GM19043 (cell line): ENCODE measurements around the gene MED26.

Experiments
- ATAC-seq: cut with Tn5 transposase; IDR thresholded peaks from one replicate; pipeline ENCODE4 v1.9.1; 2021; ENCODE audit warnings: low read depth; ENCODE audit not compliant: unreplicated experiment

MED26 gene

DNA sequence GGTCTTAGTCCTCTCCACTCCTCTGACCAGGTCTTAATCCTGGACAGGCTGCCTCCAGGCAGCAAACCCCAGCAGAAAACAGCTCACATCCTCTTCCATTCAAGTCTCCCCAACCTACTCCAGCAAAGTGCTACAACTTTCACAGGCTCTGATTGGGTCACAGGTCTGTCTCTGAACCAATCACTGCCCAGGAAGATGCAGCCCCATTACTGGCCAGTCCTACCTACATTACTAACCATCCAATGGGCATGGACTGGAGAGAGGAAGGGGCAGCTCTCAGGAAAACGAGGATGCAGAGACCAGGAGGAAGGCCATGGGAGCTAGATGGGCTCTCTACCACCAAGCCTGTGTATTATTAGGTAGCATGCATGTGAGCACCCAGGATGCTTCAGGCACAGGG is 12.2 kb downstream of the MED26 start:
- no peak for ATAC-seq

DNA sequence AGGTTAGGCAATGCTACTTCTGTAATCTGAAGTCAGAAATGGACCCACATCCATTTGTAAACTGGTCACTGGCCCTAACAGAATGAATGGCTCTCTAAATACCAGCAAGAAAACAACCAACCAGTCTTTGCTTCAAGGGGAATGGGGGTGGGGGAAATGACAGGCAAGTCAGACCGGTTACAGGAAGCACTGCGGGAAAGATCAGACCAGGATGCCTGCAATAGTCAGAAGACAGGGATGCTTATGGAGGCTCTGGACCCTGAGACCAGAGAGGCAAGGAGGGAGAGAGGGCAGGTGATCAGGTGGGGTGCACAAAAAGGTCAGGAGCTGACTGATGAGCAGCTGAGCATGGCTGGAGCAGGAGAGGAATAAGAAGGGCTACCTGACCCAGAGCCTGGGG is 13.1 kb downstream of the MED26 start:
- no peak for ATAC-seq

DNA sequence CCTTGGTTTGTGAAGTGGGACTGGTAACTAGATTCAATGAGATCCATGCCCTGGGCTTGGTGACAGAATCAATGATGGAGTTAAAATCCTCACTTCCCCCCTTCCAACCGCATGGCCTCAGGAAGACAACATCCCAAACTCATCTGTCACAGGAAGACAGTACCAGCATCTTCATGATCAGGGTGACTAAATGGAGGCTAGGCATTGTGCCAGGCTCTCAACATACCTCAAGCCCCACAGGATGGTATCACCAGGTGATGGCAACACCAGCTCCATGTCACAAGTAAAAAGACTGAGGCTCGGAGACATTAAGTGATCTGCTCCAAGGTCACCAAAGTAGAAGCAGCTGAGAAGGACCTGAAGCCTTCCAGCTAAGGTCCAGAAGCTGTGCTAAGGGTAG is 14.2 kb downstream of the MED26 start:
- ATAC-seq: no peak

DNA sequence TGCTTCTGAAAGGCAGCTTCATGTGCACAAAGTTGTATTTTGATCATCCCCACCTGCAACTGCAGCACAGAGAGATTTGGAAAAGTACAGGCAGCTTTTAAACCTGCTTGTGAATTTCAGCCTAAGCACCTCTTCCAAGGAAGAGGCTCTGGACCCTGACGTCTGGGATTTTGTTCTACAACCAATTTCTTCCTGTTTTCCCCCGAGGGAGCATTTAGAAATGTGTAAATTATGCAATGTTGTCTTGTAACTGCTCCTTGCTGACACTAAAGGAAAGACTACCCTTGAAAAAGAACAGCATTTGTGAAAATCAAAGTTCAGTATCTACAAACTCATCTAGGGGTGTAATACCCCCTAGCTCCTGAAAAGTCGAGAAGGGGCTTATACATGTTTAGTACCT is 15.4 kb downstream of the MED26 start:
- no peak for ATAC-seq

DNA sequence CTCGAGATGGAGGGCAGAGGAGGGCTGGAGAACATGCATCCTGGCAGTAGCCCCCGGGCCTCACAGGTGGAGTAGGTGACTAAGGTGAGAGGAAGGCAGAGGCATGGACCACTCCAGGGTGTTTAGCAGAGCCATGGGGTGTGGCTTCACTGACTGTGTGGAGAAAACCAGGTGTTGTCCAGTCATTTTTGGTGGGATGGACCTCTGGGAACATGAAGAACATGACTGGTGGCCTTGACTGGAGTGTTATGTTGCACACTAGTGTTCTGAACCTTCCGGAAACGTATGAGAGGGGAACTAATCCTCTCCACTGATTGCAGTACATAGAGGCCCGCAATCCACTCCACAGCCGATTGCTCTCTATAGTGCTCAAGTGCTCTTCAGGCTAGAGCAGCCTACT is 16.9 kb downstream of the MED26 start:
- no peak for ATAC-seq

DNA sequence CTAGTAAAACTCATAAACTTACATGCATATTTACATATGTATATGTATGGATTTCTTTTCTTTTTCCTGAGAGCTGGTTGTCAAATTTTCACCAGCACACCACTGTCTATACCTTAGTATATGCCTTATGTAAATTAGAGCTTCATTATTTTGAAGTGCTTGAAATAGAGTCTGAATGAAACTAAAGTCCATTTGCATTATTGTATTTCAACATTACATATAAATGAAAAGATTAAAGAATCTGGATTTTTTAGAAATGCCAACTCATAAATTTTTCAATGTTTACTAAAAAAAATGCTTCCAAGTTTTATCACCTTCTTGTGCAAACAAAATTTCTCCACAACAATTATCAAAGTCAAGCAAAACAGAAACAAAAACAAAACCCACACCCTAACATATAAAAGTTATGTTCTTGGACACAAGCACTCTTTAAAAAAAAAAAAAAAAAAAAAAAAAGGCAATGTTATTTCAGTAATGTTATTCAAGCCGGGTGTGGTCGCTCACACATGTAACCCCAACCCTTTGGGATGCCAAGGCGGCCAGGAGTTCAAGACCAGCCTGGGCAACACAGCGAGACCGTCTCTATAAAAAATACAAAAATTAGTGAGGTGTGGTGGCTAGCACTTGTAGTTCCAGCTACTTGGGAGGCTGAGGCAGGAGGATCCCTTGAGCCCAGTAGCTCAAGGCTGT is 18.3 kb downstream of the MED26 start:
- no peak for ATAC-seq

DNA sequence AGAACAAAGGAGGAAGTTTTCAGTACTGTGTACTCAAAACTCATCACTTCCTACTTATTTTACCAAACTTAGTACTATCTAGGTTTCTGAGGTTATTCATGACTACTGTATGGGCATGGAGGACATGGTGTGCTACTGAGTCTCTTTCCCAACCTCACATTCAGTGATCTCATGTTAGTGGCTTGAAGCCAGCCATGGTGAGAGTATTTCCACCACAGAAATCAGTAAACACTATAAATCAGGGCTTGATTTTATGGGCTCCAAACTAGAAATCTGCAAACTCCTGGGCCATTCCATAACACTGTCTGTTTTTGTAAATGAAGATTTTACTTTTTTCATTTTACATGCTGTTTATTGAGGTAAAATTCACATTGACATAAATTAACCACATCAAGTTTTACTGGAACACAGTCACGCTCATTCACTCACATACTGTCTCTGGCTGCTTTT is 19.7 kb downstream of the MED26 start:
- no peak for ATAC-seq

DNA sequence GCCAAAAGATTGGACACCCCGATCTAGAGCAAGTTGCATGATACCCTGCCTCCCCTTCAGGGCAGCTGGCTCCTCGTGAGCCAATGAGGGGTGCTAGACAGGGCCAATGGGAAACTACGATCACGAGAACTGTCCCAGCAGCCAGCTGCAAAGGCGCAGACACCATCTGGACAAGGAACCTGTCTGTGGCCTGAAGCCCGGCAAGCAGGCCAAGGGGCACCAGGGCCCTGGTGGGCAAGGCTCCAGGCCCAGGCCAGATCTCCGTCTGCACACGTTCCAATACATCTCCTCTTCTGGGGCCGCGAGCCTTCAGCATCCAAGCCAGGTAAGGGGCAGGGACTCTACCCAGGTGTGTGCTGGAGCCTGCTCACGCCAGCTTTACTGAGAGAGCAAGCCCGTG is 20.2 kb downstream of the MED26 start:
- no peak for ATAC-seq

DNA sequence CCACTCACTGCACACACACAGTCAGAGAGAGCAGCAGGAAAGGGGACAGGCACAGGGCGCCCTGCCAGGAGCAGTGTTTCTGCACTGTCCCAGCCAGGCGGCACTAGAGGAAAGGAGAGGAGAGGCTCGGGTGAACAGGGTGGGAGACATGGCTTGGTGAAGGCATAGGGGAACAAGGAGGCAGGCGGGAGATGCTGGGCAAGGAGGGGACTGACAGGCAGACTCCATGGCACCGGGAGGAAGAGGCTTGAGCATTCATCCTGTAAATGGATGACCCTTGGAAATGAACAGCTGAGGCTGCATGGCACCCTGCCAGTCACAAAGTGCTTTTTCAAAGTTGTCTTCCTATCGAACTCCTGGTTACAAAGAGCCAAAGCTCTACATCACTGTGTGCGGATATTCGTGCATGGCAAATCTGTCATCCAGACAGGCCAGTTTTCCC is 22.4 kb downstream of the MED26 start:
- ATAC-seq: no peak

DNA sequence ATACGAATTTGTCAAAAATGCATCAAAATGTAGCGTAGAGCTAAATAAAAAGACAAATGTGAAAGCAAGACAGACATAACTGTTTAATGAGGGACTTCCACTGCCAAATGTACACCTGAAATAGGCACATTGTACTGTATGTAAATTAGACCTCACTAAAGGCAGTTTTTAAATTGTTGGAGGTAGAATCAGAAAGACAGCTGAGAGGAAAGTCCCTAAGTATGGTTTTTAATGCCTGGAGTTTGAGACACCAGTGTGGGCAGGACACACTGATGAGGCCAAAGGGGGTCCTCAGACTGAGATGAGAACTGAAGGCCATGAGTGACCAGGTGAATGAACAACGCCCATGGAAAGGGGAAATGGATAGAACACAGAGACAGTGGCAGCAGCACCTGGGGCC is 22.9 kb downstream of the MED26 start:
- ATAC-seq: no peak

DNA sequence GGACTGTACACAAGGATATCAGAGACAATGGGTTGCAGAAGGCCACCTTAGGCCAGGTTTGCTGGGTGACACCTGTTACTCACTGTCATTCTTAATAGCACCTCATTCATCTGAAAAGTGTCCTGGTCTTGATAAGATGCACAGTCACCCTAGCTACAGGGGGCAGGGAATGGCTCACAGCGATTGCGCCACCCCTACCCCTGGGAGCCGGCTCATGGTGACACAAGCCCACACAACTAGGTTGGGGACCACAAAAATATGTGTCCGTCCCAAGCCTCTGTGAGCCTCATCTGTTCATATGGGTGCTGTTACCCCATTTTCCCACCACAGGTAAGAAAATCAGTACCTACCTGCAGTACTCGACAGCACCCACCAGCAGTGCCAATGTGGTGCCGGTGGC is 23.4 kb downstream of the MED26 start:
- ATAC-seq: no peak

DNA sequence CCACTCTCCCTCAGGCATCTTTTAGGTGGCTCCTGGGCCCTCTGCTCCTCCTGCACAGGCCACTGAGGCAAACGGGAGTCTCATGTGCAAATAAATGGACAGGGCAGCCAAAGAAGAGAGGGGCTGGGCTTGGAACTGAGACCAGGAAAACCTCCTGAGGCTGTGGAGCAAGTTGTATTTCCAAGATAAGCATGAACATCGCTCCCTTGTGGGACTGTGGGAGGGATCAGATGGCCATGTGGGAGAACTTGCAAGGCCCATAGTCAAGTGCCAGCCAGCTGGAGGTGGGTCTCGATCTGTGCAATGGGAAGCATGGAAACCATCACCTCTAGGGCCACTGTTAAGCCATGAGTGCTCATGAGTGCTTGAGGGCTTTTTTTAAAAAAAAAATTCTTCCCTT is 24.9 kb downstream of the MED26 start:
- ATAC-seq: no peak

DNA sequence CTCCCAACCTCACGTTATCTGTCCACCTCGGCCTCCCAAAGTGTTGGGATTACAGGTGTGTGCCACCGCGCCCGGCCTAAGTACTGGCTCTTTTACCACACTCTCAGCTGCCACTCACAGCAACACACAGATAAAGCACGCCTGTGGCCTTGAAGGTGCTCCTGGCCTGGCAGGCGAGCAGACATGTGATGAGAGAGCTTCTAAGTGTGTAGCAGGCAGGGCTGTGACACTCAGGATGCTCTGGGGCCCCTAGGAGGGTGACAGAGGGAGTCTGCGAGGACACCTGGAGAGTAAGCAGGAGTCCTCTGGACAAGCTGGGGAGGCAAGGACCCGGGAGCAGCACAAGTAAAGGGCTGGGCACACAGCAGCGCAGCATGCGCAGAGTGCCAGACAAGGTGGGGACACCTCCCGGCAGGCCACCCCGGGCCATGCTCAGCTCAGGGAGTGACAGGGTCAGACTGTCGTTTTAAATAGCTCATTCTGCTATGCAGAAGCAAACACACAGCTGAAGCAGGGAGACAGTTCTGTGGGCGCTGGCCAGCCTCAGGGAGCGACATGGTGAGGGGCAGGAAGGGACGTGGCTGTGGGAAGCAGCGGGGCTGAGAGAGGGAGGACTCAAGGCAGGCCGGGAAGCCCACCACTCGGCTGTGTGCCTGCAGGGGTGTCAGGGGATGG is 26.5 kb downstream of the MED26 start:
- ATAC-seq: no peak

DNA sequence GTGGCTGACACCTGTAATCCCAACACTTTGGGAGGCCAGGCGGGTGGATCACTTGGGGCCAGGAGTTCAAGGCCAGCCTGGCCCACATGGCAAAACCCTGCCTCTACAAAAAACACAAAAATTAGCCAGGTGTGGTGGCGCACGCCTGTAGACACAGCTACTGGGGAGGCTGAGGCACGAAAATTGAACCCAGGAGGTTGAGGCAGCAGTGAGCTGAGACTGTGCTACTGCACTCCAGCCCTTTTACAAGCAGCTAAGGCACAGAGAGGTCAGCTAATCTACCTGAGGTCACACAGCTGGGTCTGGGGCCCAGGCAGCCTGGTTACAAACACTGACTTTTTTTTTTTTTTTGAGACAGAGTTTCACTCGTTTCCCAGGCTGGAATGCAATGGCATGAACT is 27.2 kb downstream of the MED26 start:
- ATAC-seq: no peak

DNA sequence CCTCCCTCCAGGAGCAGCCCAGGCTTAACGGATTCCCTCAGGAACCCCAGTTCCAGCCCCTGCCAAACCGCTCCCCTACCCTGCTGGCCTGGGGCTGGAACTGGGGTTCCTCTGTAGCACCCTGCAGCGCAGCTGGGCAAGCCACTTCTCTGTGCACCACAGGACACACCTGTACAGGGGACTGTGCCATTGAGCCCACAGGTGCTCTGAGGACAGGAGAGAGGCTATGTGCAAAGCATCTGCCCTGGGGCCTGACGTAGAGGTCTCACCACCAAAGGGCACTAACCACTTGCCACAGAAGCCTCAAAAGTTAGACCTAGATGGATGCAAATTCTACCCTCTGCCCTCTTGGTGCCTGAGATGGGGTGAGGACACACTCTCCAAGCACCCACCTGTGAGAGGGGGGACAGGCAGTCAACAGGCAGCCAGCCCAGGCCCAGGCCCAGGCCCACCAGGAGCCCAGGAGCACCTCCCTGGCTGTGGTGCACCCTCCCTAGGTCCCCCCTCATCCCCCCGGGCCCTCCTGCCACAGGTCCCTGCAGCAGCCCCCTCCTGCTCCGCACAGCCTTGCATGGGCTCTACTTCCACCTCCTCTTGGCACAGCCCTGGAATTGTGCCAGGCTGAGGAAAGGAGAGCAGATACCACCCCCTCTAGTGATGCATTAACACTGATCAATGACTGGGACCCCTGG is 28.2 kb downstream of the MED26 start:
- no peak for ATAC-seq

DNA sequence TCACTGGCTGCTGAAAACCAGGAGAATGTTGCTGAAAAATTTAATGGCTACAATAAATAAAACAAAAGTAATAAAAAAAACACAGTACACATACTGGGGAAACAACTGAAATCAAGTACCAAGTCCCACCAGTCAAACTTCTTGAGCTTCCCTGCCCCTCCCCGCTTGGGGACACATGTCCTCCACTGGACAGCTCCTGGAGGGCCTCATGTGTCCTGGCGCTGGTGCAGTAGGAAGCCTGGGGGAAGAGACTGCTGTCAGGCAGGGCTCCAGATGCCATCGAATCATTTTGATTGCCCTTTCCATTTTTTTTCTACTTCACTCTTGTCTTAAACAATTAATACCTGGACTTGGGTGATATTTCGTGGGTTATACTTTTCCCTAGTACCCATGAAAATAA is 29.2 kb downstream of the MED26 start:
- no peak for ATAC-seq

DNA sequence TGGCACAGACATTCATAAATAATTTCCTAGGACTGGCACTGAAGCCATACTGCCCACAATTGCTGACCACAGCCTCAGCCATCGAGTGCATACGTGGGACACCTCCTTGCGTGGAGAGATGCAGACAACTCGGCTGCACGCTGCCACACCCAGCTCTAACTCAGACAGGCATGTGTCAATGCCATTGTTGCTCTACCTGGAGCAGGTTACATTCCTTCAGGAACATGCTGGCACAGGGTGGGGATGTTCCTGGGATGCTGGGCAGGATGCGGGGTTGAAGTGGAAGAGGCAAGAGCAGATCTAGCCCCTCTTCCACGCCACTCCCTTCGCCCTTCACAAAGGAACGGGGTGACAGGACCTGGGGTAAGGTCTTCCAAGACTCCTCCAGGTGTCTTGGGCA is 31.6 kb downstream of the MED26 start:
- no peak for ATAC-seq

DNA sequence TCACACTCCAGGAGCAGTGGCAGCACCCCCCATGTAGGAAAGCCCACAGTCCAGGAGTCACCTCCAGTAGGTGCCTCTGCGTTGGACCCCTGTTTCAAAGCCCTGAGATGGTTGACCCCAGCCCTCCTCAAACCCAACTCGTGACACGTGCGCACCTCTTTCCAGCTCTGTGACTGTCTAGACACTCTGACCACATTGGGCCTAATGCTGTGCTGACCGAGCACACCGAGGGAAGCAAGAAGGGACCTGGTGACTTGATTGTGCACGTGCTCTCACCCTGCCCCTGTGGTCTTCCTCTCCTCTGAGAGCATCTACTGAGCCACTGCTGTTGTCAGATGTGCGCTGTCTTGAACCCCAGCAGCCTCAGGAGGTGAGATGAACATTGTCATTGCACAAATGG is 32.9 kb downstream of the MED26 start:
- ATAC-seq: no peak

DNA sequence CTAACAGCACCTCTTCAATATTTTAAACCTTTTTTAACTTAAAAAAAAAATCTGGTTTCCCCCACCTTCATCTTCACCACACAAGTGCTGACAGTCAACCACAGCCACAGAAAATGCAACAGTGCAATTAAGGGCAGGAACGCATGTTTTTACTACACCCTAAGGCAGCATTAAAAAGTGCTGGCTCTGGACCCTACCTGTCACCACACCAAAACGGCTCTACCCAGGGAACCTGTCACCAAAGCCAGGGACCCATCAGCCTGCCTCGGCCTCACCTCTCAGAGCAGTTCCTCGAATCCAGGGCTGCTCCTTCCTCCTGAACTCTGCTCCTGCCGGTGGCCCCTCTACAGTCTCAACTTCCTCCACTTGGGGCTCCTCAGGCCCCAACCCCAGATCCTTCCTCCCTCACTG is 33.3 kb downstream of the MED26 start:
- no peak for ATAC-seq

DNA sequence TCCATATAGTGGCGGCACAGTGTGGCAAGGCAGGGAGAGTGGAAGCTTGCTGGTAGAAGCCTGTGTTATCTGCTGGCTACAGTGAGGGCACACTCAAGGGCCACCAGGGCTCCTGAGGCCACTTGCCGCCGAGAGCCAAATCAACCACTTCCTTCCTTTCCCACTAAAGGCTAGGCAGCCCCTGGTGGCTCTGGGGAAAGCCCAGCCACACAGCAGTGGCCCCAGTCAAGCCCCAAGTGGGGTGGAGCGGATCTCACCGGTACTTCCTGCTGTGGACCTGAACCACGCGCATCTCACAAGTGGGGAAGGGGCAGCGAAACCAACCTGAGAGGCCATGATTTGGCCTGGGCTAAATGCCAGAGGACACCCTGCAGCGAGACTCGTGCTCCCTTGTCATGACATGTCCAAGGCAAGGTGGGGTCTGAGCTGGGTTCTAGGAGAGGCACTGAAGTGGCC is 33.8 kb downstream of the MED26 start:
- no peak for ATAC-seq

DNA sequence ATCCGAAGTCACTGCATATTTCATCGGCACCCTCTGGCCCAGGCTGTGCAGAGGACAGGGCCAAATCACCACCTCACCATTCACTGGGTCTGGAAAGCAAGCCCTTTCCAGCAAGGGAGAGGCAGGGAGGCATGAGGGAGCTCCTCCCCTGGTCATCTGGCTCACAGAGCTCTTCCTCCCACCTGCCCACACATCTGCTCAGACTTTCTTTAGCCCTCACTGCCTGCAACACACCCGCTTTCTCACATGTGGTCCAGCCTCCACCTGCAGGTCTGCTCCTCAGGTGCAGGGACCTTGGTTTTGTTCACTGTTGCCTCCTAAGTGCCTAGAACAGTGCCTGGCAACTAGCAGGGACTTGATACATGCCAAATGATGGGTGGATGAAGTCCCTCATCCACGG is 34.8 kb downstream of the MED26 start:
- no peak for ATAC-seq
